Vagina (tissue), 2 donors: ENCODE results near the gene TMEM38A.

Experiments used
- POLR2A ChIP-seq, 2 donors: fragments of 450-650 bp; IDR thresholded peaks; one replicate each; pipeline ENCODE4 v1.6.1; 2017; ENCODE audit warnings: antibody characterized with exemption in 2 of 2, mild to moderate bottlenecking in 2 of 2, moderate library complexity in 2 of 2
- TF ChIP-seq, protein P1 (sequence below), 3 experiments: fragments of 450-650 bp in 2 of 3; fragments of 200-600 bp in 1 of 3; sonication (generic) in 1 of 3; IDR thresholded peaks; one replicate each; pipeline ENCODE4 v1.5.1; 2017 to 2019; ENCODE audit warnings: antibody characterized with exemption in 3 of 3, mild to moderate bottlenecking in 2 of 3, moderate library complexity in 2 of 3

DNA sequence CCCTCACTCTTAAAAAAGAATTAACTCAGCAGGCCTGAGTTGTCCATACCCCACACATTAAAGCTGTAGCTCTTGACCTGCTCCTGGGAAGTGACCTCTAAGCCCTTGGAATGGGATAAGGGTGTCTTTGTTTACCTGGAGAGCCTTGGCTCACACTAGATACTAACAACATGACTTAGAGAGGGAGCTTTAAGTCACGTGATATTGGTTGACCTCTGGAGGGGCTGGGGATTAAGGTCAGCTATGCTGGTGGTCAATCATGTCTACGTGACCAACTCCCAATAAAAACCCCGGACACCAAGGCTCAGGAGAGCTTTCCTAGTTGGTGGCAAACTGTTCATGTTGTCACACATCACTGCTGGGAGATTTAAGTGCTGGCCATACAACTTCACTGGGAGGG is 61.7 kb downstream of the TMEM38A start:
- TF ChIP-seq, protein P1, sequence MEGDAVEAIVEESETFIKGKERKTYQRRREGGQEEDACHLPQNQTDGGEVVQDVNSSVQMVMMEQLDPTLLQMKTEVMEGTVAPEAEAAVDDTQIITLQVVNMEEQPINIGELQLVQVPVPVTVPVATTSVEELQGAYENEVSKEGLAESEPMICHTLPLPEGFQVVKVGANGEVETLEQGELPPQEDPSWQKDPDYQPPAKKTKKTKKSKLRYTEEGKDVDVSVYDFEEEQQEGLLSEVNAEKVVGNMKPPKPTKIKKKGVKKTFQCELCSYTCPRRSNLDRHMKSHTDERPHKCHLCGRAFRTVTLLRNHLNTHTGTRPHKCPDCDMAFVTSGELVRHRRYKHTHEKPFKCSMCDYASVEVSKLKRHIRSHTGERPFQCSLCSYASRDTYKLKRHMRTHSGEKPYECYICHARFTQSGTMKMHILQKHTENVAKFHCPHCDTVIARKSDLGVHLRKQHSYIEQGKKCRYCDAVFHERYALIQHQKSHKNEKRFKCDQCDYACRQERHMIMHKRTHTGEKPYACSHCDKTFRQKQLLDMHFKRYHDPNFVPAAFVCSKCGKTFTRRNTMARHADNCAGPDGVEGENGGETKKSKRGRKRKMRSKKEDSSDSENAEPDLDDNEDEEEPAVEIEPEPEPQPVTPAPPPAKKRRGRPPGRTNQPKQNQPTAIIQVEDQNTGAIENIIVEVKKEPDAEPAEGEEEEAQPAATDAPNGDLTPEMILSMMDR (IDR thresholded peaks at IDR 0.05), result no peak
- TF ChIP-seq POLR2A (IDR thresholded peaks at IDR 0.05), result no peak
